UCSD-AML1 (cell line): ENCODE measurements around the gene PIGU.
"Not testable (repeated sequence)": the region's sequence is repeated elsewhere in the genome, so short reads cannot be mapped to it uniquely, and the experiment has no call there.

ENCODE experiments used
- DNase-seq: peaks from one replicate; lab custom pipeline; 2025; ENCODE audit not compliant: unreplicated experiment; lab: John Stamatoyannopoulos, UW

The PIGU gene

GRCh38 chr20:34537651-34538050 is 139.2 kb downstream of the PIGU start:
- DNase-seq, result no peak

DNA sequence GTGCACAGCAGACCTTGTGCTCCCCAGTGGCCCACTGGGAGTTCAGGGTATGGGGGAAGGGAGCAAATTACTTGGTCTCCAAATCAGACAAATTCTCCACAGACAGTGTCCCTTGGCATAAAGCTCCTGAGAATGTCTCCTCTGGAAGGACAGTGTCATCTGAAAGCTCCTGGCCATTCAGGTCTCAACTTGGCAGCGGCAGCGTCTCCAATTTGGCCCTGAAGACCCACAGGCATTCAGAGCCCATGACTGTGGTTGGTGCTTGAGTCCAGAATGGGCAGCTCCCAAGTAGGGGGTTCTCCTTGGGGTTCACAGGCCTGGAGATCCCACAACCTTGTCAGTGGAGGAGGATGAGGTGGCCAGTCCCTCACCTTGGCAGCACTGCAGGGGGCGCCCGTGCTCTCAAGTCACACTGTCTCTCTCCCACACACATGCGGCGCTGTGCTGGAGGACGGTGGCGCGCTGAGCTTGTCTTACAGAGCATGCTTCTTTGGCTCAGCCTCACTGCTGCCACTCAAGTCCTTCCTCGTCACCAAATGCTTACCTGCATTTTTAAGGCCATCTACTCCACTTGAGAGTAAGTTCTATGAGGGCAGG is 140.0 kb downstream of the PIGU start:
- DNase-seq, result peak; percentile 49

- no peak for DNase-seq
Observed at GRCh38 chr20:34535857-34536256, 141.0 kb downstream of the PIGU start.

DNA sequence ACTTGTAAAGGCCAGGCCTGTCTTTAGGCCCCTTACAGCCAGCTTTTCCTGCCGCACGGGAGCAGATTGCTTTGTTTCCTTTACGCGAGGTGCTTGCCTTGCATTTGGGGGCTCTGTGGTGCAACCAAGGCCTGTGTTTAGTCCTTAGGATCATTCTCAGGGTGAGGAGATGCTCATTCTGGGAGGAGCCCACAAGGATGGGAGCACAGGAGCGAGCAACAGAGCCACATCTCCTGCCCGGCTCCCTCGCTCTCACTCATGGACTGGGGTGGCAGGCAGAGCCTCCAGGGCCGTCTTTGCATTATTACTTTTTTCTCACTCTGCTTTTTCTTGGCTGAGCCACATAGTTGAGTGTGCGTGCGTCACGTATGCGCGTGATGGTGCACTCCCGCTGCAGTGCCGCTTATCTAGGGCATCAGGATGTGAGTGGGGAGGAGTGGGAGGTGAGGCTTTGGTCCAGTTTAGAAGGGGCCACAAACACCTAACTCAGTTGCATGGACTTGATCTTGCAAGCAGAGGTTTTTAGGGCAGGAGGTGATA is 141.5 kb downstream of the PIGU start:
- no peak for DNase-seq

DNA sequence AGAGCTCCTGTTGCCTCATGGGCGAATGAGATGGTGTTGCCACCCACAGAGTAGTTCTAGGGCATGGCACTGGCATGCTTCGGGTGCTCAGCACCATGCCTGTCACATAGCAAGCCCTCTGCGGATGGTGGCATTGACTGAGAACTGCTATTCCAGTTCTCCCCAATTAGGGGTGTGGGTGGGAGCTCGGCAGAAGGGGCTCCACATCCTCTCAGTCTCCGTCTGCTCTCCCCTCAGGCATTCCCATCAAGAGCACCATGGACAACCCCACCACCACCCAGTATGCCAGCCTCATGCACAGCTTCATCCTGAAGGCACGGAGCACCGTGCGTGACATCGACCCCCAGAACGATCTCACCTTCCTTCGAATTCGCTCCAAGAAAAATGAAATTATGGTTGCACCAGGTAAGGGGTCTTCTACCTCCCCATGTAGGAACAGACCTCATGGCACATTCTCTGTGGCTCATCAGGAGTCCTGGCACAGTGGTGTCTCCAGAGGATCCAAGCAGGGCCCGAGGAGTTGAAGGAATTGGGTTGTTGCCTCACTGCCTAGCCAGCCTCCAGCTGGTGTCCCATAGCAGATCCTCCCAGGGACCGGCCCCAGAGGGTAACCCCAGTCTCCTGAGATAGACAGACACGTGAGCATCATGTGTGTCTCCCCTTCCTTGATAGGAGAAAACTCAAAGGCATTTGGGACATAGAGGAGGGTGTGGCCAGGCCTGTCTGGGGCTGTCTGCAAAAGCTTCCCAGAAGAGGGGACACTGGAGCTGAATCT is 142.3 kb downstream of the PIGU start:
- DNase-seq, result no peak

GRCh38 chr20:34532756-34533155 is 144.1 kb downstream of the PIGU start:
- no peak for DNase-seq

GRCh38 chr20:34532320-34532719 is 144.6 kb downstream of the PIGU start:
- no peak for DNase-seq

GRCh38 chr20:34531608-34532265 is 145.2 kb downstream of the PIGU start:
- DNase-seq, result no peak

- no peak for DNase-seq
Observed at GRCh38 chr20:34530342-34530741, 146.6 kb downstream of the PIGU start.

GRCh38 chr20:34529742-34530141 is 147.2 kb downstream of the PIGU start:
- DNase-seq, result no peak

- no peak for DNase-seq
Observed at GRCh38 chr20:34528921-34529297, 148.0 kb downstream of the PIGU start.

DNA sequence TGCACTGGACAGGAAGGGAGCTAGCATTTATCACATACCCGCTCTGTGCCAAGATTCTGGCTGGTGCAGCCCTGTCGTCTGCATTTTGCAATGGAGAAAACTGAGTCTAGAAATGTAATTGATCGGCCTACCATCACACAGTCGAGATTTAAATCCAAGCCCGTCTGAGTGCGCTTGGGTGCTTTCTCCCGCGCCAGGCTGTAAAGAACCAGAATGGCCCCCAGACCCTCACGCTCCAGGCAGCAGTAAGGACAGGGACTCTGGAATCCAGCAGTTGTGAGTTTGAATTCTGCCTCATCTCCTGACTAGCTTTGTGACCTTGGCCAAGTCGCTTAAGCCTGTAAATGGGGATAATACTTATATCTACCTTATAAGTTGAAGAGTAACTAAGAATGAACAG is 149.9 kb downstream of the PIGU start:
- no peak for DNase-seq

- DNase-seq, result no peak
Observed at GRCh38 chr20:34526466-34526865, 150.4 kb downstream of the PIGU start.

DNA sequence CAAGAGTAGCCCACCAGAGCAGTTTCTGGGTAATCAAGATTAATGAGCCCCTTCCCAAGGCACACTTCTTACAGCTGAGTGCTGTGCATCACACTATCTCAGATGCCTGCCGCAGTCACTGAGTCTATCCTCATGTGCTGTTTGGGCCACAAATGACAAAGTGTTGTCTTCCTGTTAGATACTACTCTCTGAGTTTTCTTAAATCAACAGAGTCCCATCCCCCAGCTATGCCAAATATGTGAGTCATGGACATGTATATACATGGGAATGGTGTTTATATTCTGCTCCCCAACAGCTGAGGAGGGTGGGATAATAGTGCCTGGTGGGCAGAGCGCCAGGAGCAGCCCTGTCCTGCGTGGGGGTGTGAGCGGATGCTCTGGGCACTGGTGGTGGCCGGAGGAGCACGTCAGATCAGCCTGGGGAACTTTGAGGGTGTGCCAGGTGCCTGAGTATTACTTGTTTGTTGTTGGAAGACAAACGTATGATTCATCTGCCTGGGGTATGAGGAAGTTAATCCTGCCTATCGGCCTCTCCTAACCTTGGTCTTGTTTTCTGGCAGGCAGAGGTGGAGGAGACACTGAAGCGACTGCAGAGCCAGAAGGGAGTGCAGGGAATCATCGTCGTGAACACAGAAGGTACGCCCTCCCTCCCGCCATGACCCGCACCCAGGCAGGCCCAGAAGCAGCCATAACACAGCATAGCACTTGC is 151.0 kb downstream of the PIGU start:
- no peak for DNase-seq

DNA sequence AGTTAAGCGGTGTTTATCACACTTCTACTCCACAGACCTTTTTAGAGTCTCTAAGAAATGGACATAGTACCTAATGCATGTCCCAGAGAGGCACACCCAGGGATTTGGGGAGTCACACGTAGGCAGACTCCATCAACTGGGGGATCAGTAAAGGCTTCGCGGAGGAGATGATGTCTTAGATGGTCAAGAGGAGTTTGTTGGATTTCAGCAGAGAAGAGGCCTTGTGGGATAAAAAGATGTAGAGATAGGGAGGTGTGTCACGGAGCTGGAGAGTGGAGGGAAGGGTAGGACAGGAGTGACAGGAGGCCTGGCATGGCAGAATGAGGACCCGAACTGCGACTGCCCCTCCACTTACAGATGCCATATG is 151.6 kb downstream of the PIGU start:
- DNase-seq, result no peak

DNA sequence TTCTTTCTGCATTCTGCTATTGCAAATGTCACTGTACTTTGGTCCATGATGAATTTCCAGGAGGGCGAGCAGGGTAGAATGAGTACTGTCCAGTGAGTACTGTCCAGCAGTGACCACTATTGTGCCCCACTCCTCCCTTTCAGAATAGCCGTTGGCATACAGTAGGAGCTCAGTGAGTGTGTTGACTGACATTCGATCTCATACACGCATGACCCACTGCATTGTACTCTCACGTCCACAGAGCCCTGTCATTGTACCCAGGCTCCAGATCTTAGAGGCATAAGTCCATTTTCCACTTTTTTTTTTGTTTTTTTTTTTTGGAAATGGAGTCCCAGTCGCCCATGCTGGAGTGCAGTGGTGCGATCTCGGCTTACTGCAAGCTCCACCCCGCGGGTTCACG is 152.5 kb downstream of the PIGU start:
- no peak for DNase-seq

- DNase-seq, result peak; percentile 46
Observed at GRCh38 chr20:34522969-34523871, 153.7 kb downstream of the PIGU start.

- not testable (repeated sequence) for DNase-seq
Observed at GRCh38 chr20:34519841-34520240, 157.1 kb downstream of the PIGU start.

DNA sequence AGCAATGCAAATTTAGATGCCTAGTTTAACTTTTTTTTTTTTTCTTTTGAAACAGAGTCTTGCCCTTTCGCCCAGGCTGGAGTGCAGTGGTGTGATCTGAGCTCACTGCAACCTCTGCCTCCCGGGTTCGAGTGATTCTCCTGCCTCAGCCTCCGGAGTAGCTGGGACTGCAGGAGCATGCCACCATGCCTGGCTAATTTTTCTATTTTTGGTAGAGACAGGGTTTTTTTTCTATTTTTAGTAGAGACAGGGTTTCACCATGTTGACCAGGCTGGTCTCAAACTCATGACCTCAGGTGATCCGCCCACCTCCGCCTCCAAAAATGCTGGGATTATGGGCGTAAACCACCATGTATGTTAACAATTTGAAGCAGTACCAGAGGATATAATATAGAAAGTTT is 158.0 kb downstream of the PIGU start:
- not testable (repeated sequence) for DNase-seq

DNA sequence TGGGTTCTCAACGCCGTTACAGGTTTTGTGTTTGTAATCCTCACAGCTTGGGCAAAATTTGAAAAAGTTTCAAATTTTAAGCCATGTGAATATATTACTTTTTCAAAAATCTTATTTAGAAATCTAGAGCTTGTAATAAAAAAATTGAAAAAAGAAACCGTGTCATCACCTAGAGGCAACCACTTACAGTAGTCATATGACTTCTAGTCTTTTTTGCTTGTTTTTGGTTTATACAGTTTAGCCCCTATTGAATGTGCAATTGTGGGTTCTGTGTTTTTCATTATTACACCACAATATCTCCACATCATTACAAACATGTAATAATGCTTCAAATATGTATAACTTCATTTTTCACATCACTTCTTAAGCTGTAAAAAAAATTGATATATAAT is 159.8 kb downstream of the PIGU start:
- DNase-seq, result no peak
